NB4 (cell line): ENCODE results near the gene SNHG17.

Experiments
- MYC ChIP-seq: IDR thresholded peaks from 2 replicates; pipeline ENCODE4 v1.6.1; 2011; ENCODE audit warnings: low read depth, low read length
- POLR2A ChIP-seq: IDR thresholded peaks from 2 replicates; pipeline ENCODE4 v1.6.1; 2011; ENCODE audit warnings: mild to moderate bottlenecking; ENCODE audit not compliant: insufficient read length; ENCODE audit errors: extremely low read depth
- TF ChIP-seq, protein P1 (sequence below): IDR thresholded peaks from one replicate; pipeline ENCODE4 v1.5.1; 2012; ENCODE audit warnings: low read depth, low read length

DNA sequence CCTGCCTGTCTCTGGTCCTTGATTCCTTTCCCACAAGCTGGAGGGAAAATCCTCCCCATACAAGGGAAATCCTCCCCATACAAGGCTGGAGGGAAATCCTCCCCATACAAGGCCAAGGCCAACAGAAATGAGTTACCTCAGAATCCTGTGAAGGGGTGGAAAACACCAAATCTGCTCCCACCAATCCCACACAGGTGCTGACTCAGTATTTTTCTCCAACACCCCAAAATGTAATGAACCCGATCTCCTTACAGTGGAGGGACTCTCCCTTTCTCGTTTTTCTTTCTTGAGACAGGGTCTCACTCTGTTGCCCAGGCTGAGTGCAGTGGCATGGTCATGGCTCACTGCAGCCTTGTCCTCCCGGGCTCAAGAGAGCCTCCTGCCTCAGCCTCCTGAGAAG, 6.3 kb downstream of the SNHG17 start:
- TF ChIP-seq POLR2A (no peak), MYC (no peak)
- TF ChIP-seq, protein P1, sequence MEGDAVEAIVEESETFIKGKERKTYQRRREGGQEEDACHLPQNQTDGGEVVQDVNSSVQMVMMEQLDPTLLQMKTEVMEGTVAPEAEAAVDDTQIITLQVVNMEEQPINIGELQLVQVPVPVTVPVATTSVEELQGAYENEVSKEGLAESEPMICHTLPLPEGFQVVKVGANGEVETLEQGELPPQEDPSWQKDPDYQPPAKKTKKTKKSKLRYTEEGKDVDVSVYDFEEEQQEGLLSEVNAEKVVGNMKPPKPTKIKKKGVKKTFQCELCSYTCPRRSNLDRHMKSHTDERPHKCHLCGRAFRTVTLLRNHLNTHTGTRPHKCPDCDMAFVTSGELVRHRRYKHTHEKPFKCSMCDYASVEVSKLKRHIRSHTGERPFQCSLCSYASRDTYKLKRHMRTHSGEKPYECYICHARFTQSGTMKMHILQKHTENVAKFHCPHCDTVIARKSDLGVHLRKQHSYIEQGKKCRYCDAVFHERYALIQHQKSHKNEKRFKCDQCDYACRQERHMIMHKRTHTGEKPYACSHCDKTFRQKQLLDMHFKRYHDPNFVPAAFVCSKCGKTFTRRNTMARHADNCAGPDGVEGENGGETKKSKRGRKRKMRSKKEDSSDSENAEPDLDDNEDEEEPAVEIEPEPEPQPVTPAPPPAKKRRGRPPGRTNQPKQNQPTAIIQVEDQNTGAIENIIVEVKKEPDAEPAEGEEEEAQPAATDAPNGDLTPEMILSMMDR = no peak
